Bronchial epithelial cell (primary cell): Measurements from ENCODE around the gene CTBP1. TPM values are rescaled to one million over a fixed set of nuclear protein-coding genes. Genes with fewer than 3 reads are reported as not detected.

Experiments used
- DNase-seq: peaks from one replicate; pipeline ENCODE4 v3.0.0-alpha.2; 2010; ENCODE audit warnings: low read depth
- FAIRE-seq: peaks from 2 replicates; lab custom pipeline; 2011; peaks lifted over from hg19 to GRCh38; lab: Jason Lieb, UNC
- H3K27me3 ChIP-seq: 2 replicates; pipeline ENCODE4 v1.5.1; 2011; ENCODE audit warnings: low read length; ENCODE audit not compliant: control insufficient read depth, insufficient read depth
- H3K36me3 ChIP-seq: 2 replicates; pipeline ENCODE4 v1.5.1; 2011; ENCODE audit warnings: low read length; ENCODE audit not compliant: control insufficient read depth, insufficient read depth
- H3K4me3 ChIP-seq: 2 replicates; pipeline ENCODE4 v1.5.1; 2011; ENCODE audit warnings: mild to moderate bottlenecking, low read depth, low read length, control low read depth
- CTCF ChIP-seq: IDR thresholded peaks from 2 replicates; pipeline ENCODE4 v1.5.1; 2011; ENCODE audit warnings: mild to moderate bottlenecking, moderate library complexity, low read length, control low read depth, inconsistent platforms; ENCODE audit not compliant: insufficient read depth, severe bottlenecking
- total RNA-seq: library from RNA; depleted of rRNA; stranded (reverse); fragments of >200 nt; gene quantifications from 2 replicates; pipeline ENCODE4 v1.2.1, GENCODE V29; 2014

Gene CTBP1
- total RNA-seq, 1 donor from 2014 or later: 173 TPM

- TF ChIP-seq CTCF: no peak
- Histone ChIP-seq H3K27me3 (peaks cover 1% of the 10 kb centered on the region), H3K36me3 (no peaks in the 10 kb centered on the region), H3K4me3 (no peak overlapping the region)
- peak; percentile 22 for DNase-seq
- FAIRE-seq: peak; percentile 81
Measured at GRCh38 chr4:1178300-1179088, 70.4 kb downstream of the CTBP1 start.

- DNase-seq (peak; percentile 47), FAIRE-seq (peak; percentile 66)
- H3K27me3 ChIP-seq: peaks cover 7% of the 10 kb centered on the region
- no peak for TF ChIP-seq CTCF
- no peaks in the 10 kb centered on the region for H3K36me3 ChIP-seq
- H3K4me3 ChIP-seq: no peak overlapping the region
Measured at GRCh38 chr4:1177274-1178141, 71.4 kb downstream of the CTBP1 start.

GRCh38 chr4:1176398-1177273, 72.3 kb downstream of the CTBP1 start:
- Histone ChIP-seq H3K36me3 (no peaks in the 10 kb centered on the region), H3K4me3 (no peak overlapping the region), H3K27me3 (peaks cover 13% of the 10 kb centered on the region)
- FAIRE-seq (peak; percentile 97), DNase-seq (no peak)
- no peak for TF ChIP-seq CTCF

- TF ChIP-seq CTCF: no peak
- FAIRE-seq (peak; percentile 28), DNase-seq (no peak)
- H3K36me3 ChIP-seq: no peaks in the 10 kb centered on the region
- H3K27me3 ChIP-seq: peaks cover 21% of the 10 kb centered on the region
- H3K4me3 ChIP-seq: no peak overlapping the region
Measured at GRCh38 chr4:1175635-1176229, 73.2 kb downstream of the CTBP1 start.

- H3K4me3 ChIP-seq: no peak overlapping the region
- TF ChIP-seq CTCF: no peak
- FAIRE-seq (no peak), DNase-seq (no peak)
- no peaks in the 10 kb centered on the region for H3K36me3 ChIP-seq
- H3K27me3 ChIP-seq: peaks cover 26% of the 10 kb centered on the region
Measured at GRCh38 chr4:1174941-1175634, 73.8 kb downstream of the CTBP1 start.
